ENCODE measurements around the gene RHOD.

Gene RHOD, protein sequence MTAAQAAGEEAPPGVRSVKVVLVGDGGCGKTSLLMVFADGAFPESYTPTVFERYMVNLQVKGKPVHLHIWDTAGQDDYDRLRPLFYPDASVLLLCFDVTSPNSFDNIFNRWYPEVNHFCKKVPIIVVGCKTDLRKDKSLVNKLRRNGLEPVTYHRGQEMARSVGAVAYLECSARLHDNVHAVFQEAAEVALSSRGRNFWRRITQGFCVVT

DNA sequence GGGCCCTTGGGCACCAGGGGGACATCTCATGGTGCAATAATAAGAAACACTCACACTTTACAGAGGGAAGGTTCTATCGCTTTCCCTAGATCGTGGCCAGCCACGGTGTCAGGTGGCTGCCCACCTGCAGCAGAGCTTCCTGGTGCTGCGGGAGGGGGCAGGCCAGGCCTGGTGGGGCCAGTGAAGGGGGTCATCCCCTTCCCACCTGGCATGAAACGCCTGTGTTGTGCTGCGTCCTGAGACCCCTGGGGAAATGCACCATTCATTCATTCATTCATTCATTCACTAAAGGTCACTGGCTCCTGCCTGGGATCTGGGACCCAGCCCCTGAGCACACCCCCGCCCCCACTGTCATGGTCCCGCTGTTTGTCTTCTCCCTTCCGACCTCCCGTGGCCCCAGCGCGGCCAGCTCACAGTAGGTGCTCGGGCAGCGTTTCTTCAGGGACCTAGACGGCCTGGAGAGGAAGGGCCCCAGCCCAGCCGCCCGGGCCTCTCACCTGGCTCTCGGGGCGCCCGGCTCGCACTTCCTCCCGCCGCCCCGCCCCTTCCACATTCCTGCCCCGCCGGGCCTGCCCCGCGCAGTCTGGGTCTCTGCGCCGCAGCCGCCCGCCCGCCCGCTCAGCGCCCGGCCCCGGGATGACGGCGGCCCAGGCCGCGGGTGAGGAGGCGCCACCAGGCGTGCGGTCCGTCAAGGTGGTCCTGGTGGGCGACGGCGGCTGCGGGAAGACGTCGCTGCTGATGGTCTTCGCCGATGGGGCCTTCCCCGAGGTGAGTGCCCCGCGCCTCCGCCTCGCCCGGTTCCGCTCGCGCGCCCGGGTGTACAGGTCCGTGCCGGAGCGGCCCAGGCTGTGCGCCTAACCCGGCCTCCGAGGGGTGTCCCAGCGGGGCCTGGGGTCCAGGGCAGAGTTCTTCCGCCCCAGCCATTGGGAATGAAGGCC lies at the start of gene RHOD:
RHOD (plus strand) TSS at position 581 of the 938 bp plus-strand sequence; CDS start at position 637, 56 bp downstream.
- DNase-seq: no peak

DNA sequence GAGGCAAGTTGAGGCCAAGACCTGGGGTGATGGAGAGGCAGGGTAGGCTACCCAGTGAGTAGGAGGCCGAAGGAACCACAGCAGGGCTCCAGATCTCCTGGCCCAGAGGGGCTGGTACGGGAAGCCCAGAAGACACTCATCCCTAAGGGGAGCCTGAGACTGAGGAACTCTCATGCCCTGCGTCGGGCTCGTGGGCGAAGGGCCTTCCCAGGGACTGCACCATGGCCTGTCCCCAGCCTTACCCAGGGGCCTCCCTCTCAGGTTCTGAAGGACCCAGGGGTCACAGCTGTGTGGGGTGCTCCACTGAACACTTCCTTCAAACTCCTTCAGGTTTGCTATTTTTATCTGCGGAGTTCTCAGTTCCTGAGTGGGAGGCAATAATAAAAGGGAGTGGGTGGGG lies 49.5 kb upstream of the RHOD start:
- no peak for DNase-seq

DNA sequence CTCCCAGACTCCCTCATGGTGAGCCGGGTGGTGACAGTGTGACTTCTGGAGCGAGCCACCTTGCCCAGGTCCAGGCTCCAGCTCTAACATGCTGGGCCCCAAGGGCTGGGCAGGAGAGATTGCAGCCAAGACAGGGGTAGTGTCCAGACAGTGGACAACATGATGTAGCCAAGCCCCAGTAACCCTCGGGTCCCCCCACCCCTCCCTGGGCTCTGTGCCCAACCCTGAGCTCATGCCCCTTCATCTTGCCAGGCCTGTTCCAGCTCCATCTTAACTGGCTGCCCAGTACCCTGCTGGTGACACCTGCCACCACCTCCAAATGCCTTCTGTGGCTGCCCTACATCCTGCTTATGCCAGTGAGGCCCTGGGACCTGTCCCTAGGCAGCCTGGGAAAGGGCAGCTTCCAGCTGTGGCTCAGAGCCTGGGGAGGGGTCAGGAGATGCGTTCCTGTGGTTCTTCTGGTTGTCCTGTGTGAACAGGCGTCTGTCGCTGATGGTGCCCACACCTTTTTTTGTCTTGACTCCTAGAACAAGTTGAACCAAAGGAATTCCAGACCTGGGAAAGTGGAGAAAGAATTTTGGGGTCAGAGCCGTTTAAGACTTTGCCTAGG lies 46.2 kb upstream of the RHOD start:
- DNase-seq: no peak

DNA sequence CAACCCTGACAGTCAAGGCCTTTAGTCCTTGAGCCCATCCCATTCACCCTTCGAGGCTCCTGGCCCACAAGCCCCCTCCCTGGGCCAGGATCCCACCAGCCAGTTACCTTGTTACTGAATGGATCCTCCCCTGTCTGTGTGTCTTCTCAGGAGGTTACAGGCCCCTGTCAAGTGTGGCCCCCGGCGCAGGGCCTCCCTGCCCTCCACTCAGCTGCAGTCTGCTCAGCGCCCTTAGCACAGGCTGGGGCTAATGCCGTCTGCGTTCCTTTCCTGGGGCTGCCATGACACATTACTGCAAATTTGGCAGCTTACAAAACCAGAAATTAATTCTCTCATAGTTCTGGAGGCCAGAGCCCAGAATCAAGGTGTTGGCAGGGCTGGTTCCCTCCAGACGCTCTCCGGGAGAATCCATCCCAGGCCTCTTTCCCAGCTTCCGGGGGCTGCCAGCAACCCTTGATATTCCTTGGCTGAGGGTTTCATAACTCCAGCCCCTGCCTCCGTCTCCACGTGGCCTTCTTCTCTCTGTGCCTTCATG lies 43.1 kb upstream of the RHOD start:
- no peak for DNase-seq

DNA sequence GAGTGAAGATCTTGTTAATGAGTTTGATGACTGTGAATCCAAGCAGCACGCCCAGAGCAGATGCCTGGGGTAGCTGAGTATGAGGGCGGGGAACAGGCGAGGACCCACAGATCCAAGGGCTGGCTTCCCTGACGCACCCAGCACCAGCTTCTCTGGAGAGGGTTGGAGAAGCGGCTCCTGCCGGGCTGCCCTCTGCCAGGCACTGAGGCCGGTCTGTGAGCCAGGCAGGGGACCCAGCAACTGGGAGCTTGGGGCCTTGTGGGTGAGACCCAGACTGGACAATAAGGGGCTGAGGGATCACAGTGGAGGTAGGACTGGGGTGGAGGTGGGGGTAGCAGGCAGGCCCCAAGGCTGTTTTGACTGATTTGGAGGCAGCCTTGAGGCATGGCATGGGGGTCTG lies 42.3 kb upstream of the RHOD start:
- DNase-seq: no peak

DNA sequence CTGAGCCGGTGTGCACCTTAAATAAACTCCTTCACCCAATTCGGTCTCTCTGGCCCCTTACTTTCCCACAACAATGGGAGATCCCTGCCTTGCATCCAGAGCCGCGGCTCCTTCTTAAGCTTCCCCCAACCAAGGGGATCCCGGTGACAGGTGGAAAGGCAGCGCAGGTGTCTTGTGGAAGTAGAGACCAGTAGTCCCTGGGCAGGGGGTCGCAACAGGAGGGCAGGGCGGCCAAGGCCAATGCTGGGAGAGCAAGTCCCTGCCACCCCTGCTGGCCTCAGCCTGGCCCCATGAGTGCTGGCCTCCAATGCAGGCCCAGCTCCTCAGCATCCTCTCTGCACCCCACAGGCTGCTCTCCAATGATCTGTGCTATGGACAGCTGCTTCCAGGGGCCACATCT lies 41.6 kb upstream of the RHOD start:
- DNase-seq: no peak

DNA sequence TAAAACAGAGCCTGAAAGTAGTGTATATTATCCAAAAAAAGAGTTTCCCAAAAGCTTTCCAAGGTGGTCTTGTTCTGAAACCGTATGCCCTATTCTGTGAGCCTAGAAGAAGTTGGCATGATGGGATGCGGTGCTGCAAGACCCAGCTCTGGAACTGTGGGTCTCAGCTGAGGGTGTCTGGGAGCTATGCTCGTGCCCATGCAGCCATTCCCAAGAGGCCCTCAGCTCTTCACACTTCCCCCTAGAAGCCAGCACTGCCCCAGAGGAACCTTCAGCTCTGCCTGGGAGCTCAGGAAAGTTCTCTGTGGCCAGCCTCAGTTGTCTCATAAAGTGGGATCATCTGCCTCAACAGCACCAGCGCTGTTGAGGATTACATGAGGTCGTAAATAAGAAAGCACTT lies 40.1 kb upstream of the RHOD start:
- no peak for DNase-seq

DNA sequence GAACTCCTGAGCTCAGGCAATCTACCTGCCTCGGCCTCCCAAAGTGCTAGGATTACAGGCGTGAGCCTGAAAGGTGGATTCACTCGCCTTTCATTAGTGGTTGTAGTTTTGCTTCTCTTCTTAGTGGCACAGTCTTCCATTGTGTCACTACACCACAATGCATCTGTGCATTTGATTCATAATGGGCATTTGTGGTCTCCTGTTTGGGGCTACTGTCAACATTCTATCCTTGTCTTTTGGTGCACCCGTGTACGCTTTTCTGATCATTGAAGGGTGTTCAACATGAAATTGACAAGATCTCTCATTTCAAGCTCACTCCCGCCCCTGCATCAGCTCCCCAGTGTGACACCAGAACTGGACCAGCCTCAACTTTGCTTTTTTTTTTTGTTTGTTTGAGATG lies 35.7 kb upstream of the RHOD start:
- DNase-seq: no peak

DNA sequence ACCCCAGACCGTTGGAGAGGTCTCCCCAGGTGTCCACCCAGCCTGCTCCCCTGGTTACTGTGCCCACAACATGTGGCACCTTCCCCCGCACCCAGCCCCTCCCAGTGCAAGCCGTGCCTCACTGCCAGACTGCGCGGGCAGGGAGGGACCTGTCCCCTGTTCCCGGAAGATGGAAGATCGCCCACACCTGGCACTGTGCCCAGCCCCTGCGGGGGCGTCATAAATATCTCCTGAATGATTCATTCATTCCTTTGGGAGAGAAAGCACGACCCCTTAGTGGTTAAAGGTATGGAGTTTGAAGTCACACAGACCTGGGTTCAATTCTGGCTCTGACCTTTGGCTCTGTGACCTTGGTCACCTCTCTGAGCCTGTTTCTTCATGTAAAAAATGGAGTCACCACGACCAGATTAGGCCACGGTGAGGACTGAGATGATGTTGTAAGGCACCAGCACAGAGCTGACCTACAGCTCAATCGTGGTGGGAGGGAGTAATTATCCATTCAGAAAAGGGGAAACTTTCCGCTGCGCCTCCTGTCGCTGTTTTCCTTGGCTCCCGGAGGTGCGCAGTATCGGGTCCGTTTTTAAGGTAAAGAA lies 34.2 kb upstream of the RHOD start:
- DNase-seq: peak; percentile 30

DNA sequence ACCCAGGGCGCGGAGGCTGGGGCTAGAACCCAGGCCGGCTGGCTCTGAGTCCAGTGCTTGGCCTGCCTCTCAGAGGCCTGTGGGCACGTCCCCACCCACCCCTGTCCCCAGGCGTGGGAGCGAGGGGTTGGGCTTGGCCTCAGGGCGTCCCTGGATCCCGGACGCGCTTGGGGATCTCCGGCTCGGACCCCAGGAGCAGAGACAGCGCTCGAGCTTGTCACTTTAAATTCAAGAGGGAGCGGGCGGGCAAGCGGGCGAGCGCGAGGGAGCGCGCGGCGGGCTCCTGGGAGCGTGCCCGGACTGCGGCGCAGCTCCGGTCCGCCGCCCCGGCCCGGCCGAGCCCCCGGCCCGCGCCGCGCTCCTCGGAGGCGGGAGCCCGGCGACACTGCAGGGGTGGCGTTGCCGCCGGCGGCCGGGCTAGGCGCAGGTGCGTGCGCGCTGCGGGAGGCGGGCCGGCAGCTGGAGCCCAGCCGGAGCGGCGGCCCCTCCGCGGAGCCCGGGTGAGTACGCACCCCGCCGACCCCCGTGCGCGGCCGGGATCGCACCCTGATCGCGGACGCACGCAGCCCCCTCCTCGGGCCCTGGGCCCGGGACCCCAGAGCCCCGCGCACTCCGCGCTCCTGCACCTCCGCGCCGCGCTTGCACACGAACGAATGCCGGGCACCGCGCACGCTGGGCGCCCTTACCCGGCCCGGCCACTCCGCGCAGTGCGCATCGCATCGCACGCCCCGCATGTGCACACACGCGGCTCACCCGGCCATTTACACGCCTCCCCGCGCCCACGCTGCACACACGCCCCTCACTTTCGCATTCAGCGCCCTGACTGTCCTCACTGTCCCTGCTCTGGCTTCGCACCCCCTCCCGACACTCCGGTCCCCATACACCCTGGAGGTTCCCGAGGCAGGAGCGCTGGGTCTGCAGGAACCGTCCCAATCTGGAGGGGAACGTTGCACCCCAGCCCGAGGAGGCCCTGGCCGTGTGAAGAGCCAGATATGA lies 33.4 kb upstream of the RHOD start, which contains the start of gene SYT12:
SYT12 (plus strand) TSS at position 174 of the 996 bp plus-strand sequence. CDS start 7,011 bp downstream, outside the sequence.
- peak; percentile 30 for DNase-seq

DNA sequence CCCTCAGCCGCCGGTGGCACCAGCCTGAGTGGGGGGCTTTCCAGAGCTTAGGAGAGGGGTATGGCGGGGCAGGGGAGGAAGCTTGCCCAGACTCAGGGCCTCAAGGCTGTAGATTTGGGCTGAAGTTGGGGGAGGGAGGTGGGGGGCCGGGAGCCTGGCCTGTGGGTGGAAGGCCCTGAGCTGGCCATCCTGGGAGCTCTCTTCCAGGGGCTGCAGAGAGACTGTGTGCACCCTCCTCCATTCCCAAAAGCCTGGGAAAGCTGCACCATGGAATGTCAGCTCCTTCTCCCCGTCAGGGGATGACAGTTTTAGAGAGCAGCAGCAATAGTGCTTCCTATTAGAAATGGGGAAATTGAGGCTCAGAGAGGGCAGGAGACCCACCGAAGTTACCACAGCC lies 32.7 kb upstream of the RHOD start:
- no peak for DNase-seq

DNA sequence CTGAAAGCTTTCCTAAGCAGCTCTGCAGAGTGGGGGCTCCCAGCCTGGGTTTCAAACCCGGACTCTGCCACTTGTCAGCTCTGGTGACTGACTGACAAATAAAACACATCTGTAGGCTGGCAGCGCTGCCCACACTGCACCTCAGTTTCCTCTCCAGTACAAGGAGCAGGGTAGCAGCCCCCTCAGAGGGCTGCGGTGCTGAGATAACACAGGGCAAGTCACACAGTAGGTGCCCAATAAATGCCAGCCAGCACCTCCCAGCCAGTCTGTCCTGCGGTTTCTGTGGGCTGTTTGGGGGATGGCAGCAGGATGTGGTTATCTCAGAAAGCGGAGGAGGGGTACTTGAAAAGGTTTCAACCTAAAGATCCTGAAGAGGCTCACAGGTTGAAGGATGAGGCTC lies 32.2 kb upstream of the RHOD start:
- no peak for DNase-seq

DNA sequence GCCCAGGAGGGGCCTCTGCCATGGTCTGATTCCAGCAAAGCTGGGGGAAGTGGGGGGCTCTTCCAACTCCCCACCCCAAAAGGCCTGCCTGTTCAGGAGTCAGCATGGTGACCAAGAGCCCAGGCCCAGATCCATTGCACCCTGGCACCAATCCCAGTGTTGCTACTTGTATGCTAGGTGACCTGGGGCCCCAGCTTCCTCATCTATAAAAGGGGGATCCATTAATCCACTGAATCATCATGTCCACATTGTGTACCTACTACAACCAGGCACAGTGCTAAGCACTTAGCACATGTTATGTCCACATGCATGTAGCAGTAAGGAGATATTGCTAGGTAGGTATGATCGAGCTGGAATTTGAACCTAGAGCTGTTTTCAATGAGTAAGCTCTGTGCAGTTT lies 31.7 kb upstream of the RHOD start:
- DNase-seq: no peak

DNA sequence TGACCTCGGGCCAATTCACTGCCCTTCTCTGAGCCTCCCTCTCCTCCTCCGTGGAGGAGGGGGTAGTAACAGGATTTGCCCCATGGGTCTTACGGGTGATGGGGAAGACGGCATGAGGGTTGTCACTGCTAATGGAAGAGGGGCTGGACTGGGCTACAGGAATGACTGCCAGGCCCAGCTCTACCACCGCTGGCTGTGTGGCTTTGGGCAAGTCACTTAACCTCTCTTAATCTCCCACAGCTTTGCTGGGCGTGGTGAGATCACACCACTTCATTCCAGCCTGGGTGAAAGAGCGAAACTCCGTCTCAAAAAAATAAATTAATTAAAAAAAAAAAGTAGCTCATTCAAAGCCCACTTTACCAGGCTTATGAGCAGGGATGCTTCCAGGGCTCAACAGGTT lies 30.9 kb upstream of the RHOD start:
- no peak for DNase-seq

DNA sequence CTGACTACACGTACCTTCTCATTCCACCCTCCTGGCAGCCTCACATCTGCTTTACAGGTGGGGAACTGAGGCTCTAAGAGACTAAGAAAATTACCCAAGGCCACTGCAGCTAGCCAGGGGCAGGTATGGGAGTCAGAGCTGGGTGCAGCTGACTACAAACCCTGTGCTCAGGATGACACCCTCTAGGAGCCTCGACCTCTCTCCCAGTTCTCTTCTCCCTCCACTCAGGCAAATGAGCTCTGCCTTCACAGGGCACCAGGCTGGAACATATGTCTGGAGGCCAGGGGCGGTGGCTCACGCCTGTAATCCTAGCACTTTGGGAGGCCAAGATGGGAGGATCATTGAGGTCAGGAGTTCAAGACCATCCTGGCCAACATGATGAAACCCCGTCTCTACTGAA lies 29.7 kb upstream of the RHOD start:
- no peak for DNase-seq

DNA sequence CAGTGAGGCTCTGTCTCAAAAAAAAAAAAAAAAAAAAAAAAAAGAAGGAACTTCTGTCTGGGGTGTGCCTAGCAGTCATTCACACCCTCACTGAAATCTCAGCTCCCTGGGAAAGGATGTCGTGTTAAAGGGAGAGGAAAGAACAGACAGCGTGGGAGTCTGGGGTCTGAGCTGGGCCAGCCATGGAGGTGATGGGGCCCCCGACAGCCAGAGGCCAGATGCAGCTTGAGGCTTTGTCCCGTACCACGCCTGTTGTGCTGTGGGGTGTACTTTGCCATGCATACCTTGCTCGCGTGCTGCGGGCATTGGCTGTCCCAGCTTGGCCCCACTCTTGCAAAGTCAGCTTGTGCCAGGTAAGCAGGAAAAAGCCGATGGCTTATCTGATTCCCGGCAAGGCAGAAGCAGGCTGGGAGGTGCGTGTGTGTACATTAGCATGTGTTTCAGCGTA lies 29.1 kb upstream of the RHOD start:
- peak; percentile 33 for DNase-seq

DNA sequence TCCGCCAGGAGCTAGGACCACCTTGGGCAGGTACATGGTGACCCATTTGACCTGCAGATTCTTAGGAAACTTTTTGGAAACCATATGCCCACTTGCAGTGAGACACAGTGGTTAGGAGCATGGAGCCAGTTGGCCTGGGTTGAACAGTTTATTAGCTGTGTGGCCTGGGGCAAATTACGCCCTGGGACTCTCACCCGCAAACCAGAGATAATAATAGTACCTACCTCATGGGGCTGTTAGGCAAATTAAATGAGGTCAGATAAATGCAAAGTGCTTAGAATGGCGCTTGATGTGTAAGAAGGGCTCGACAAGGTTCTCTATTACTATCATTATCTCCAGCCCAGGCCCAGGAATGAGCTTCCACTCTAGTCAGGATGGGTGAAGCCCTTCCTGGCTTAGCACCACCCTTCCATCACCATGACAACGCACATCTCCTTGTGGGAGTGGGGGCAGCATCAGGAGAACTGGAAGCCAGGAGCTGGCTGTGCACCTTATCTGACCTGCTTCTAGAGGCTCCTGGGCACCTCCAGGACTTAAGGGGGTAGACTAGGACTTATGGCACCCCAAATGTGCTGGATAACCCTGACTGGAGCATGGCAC lies 28.6 kb upstream of the RHOD start:
- DNase-seq: no peak

DNA sequence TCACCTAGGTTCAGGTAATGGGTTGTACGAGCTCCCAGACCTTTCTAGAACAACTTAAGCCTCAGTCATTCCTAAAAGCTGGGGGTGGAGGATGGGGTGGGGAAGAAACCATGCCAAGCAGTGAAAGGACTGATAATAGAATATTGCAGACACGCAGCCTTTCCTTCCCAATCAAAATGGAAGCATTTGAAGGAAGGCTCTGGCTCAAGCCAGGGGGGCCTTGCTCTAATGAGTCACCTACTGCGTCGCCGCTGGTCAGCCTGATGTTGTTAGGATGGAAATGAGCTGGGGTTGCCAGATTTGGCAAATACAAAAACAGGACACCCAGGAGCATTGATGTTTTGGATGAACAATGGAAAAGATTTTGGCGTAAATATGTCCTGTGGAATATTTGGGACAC lies 27.5 kb upstream of the RHOD start:
- no peak for DNase-seq

DNA sequence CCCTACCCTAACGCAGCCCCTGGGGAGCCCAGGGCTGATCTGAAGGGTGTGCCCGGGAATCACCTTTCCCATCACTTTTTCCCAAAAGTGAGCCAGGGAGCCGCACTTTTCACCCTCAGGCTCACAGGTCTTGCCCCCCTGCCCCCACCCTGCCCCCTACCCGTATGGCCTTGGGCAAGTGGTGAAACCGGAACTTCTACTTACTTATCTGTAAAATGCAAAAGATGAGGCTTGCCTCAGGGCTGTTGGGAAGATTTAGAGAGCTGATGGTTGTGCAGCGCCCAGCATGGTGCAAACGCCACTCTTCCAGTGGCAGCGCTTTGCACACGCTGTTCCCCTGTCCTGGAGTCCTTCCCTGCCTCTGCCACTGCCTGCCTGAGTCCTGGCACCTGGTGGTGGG lies 25.7 kb upstream of the RHOD start:
- DNase-seq: no peak

DNA sequence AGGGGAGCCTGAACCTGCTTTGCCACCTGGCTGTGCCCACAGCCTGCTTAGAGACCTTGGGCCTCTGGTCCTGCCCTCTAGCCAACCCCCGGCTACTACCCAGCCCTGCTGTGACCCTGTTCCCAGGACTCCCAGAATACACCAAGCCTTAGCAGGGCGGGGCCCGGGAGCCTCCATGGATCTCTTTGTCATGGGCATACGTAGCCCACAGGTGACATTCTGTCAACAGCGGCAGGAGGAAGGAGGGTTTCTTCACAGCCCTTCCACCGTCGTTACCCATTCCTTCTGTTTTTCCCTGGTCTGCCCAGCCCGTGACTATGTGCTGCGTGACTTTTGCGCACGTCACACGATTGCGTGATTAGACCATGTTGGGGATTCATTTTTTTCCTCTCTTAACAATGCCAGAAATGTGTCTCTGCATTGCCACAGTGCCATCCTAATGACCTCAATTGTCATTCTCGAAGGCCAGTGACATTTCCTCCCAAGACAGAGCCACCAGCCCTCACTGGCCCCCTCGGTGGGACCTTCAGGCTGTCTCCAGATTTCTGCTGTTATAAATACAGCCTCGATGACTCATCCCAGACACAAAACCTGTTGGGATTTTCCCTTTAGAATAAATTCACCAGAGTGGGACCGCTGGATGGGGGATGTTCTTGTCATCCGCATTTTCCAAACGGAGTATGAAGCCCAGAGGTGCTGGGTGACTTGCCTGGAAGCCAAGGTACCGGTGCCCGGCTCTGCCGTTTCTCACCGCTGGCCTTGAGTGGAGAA lies 24.7 kb upstream of the RHOD start:
- peak; percentile 22 for DNase-seq
